Naive thymus-derived CD8-positive, alpha-beta T cell (primary cell): ENCODE results near the gene PPIP5K2. TPM values are rescaled to one million over a fixed set of nuclear protein-coding genes. Genes with fewer than 3 reads are reported as not detected.
"Not testable (repeated sequence)": the region's sequence is repeated elsewhere in the genome, so short reads cannot be mapped to it uniquely, and the experiment has no call there.

Experiments used
- ATAC-seq, 2 donors: fragments of 150-1000 bp; cut with Tn5 transposase in 1 of 2; sonication (Bioruptor Pico), chemical (Tn5 transposase) in 1 of 2; 1 replicate in 1 of 2; 2 replicates in 1 of 2; pipeline ENCODE4 v1.10.0; 2021; ENCODE audit warnings: mild to moderate bottlenecking in 2 of 2, moderate library complexity in 2 of 2
- POLR2A ChIA-PET: fragments of 350-600 bp; sonication (Branson Sonifier 250); formaldehyde crosslinking; loops from one replicate; lab custom pipeline; 2021; ENCODE audit warnings: antibody characterized with exemption; lab: Charles Lee
- DNase-seq, 10 donors: peaks; one replicate each; pipeline versions ENCODE4 v3.0.0 to v3.0.0-alpha.2; 2020 to 2022
- H3K27ac Mint-ChIP-seq, 10 donors: one replicate each; pipeline ENCODE4 v1.8.0; 2020 to 2022; ENCODE audit warnings: mild to moderate bottlenecking in 10 of 10, mixed read lengths in 10 of 10, moderate library complexity in 4 of 10, inconsistent platforms in 1 of 10
- H3K27me3 Mint-ChIP-seq, 5 donors: one replicate each; pipeline ENCODE4 v1.8.0; 2021 to 2022; ENCODE audit warnings: mixed read lengths in 5 of 5
- H3K36me3 Mint-ChIP-seq, 3 donors: one replicate each; pipeline ENCODE4 v1.8.0; 2020 to 2022; ENCODE audit warnings: mixed read lengths in 3 of 3, mild to moderate bottlenecking in 2 of 3, inconsistent platforms in 1 of 3
- H3K4me1 Mint-ChIP-seq, 4 donors: one replicate each; pipeline ENCODE4 v1.8.0; 2021 to 2022; ENCODE audit warnings: mixed read lengths in 4 of 4
- H3K4me3 Mint-ChIP-seq, 10 donors: one replicate each; pipeline ENCODE4 v1.8.0; 2020 to 2022; ENCODE audit warnings: mild to moderate bottlenecking in 10 of 10, mixed read lengths in 10 of 10, moderate library complexity in 6 of 10, inconsistent platforms in 1 of 10
- H3K9me3 Mint-ChIP-seq, 9 donors: one replicate each; pipeline ENCODE4 v1.8.0; 2020 to 2022; ENCODE audit warnings: mixed read lengths in 9 of 9, mild to moderate bottlenecking in 3 of 9, inconsistent platforms in 1 of 9, moderate library complexity in 1 of 9
- polyA plus RNA-seq, 3 donors: library from polyadenylated mRNA; unstranded; fragments of 300-500 nt; fragmentation: Illumina TruSeq; gene quantifications; one replicate each; pipeline ENCODE4 v1.2.3, GENCODE V29; 2021
- total RNA-seq, 8 experiments: library from RNA in 2 of 8; stranded (reverse) in 2 of 8; gene quantifications; one replicate each; pipeline ENCODE4 v1.2.3 and lab custom pipeline; 2021 to 2026

Gene PPIP5K2
- total and polyA plus RNA-seq, 5 experiments from 2014 or later, result 19.9 to 77.2 (median 21.4) TPM

DNA sequence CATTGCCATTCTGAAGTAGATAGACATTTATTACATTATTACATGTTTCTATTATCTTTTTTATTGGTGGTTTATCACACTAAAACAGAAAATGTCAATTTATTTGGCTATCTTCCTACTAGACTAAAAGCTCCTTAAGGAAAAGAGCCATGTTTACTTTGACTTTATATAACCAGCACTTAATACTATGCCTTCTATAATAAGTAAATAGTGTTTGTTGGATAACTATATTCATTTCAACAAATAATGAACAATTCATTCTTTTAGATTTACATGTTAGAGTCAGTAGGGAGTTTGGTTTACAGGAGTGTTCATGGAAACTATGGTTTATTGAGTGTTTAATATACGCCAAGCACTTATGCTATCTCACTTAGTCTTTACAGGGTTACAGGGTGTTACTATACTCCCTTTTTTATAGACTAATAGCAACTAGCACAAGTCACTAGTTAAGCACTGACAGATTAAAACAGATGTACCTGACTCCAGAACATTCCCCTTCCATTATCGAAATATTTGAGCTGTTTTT is 7.3 kb downstream of the PPIP5K2 start:
- peaks cover 23 to 68% (median 61%) of the 10 kb centered on the region in 4 donors for H3K4me1 Mint-ChIP-seq
- H3K27me3 Mint-ChIP-seq, result no peaks in the 10 kb centered on the region
- peaks cover 0 to 32% (median 9%) of the 10 kb centered on the region in 3 donors for H3K36me3 Mint-ChIP-seq
- H3K9me3 Mint-ChIP-seq, result no peaks in the 10 kb centered on the region
- ATAC-seq (no peak), DNase-seq (no peak)
- POLR2A ChIA-PET, result interaction anchor here (0.6 kb wide), 1 partner anchor 15 kb away, joined by 3 read pairs; no protein-coding TSS in a partner anchor
- peak overlapping the region in 2 of 10 donors; percentile 1 to 20 for H3K27ac Mint-ChIP-seq
- no peak overlapping the region for H3K4me3 Mint-ChIP-seq

DNA sequence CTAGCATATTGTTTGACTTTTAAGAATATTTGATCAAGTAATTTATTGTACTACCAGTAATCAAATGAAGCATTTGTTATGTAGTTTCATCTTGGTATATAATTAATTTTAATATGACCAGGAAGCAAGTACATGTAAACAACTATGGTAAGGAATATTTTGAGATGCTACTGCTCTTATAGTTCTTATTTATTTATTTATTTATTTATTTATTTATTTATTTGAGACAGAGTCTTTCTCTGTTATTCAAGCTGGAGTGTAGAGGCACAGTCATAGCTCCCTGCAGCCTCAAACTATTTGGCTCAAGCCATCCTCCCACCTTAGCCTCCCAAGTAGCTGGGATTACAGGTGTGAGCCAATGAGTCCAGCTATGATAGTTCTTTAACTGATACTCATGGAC is 8.1 kb downstream of the PPIP5K2 start:
- Mint-ChIP-seq H3K9me3 (no peaks in the 10 kb centered on the region), H3K4me3 (peak overlapping the region in 1 of 10 donors; percentile 1), H3K27ac (no peak overlapping the region), H3K36me3 (peaks cover 0 to 29% (median 9%) of the 10 kb centered on the region in 3 donors), H3K4me1 (peaks cover 18 to 60% (median 58%) of the 10 kb centered on the region in 4 donors), H3K27me3 (no peaks in the 10 kb centered on the region)
- DNase-seq (no peak), ATAC-seq (no peak)
- POLR2A ChIA-PET, result interaction anchor here (1.5 kb wide), 1 partner anchor 8 kb away, joined by 7 read pairs; the partner anchor contains the start of genes GIN1 and PPIP5K2

DNA sequence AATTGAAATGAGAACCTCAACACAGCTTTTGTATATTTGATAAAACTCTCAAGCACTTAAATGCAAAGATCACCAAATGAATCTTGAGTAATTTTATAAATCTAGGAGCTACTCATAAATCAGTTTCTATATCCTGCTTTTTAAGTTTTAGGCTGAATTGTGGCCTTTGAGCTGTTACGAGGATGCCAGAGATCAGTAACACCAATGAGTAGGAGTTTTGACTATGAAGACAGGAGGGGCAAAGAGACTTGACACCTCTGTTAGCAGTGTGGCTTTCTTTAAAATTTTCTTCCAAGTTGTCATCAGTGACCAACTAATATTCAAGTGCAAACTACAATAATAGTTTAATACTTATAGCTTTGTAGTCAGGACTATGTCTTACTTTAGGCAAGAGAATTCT is 12.6 kb downstream of the PPIP5K2 start:
- no peak for ATAC-seq
- Mint-ChIP-seq H3K27ac (peak overlapping the region in 5 of 10 donors; percentile 20 to 76 (median 56)), H3K4me3 (no peak overlapping the region), H3K27me3 (no peaks in the 10 kb centered on the region), H3K9me3 (no peaks in the 10 kb centered on the region), H3K36me3 (peaks cover 0 to 45% (median 11%) of the 10 kb centered on the region in 3 donors), H3K4me1 (peaks cover 12 to 41% (median 30%) of the 10 kb centered on the region in 4 donors)
- no peak for DNase-seq
- POLR2A ChIA-PET, result no interaction called here

DNA sequence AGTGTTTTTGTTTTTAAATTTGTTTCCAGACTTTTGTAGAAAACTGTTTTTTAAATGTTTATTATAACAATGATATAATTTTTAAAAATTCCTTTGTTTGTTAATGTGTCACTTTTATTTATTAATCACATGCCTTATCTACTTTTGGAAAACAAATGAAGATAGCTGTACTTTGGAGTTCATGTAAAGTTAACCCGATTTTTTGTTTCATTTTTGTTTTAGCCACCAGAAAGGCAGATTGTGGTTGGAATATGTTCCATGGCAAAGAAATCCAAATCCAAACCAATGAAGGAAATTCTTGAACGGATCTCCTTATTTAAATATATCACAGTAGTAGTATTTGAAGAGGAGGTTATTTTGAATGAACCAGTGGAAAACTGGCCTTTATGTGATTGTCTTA is 13.1 kb downstream of the PPIP5K2 start:
- ATAC-seq (no peak), DNase-seq (no peak)
- POLR2A ChIA-PET, result no interaction called here
- Mint-ChIP-seq H3K36me3 (peaks cover 0 to 45% (median 11%) of the 10 kb centered on the region in 3 donors), H3K27me3 (no peaks in the 10 kb centered on the region), H3K4me1 (peaks cover 12 to 40% (median 28%) of the 10 kb centered on the region in 4 donors), H3K27ac (peak overlapping the region in 3 of 10 donors; percentile 12 to 43 (median 37)), H3K4me3 (no peak overlapping the region), H3K9me3 (no peaks in the 10 kb centered on the region)

DNA sequence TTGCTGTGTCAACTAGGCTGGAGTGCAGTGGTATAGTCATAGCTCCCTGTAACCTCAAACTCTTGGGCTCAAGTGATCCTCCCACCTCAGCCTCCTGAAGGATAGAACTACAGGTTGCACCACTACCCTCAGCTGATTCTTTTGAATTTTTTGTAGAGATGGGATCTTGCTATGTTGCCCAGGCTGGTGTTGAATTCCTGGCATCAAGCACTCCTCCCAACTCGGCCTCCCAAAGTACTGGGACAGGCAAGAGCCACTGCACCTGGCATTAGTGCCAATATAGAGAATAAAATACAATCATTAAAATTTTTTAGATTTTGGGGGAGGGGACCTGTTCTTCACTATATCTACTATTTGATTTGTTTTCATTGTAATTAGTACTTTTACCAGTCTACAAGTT is 15.4 kb downstream of the PPIP5K2 start:
- H3K27ac Mint-ChIP-seq, result no peak overlapping the region
- peaks cover 5 to 47% (median 15%) of the 10 kb centered on the region in 3 donors for H3K36me3 Mint-ChIP-seq
- no peak for ATAC-seq
- H3K27me3 Mint-ChIP-seq, result no peaks in the 10 kb centered on the region
- peaks cover 10 to 28% (median 17%) of the 10 kb centered on the region in 4 donors for H3K4me1 Mint-ChIP-seq
- POLR2A ChIA-PET, result no interaction called here
- no peak overlapping the region for H3K4me3 Mint-ChIP-seq
- H3K9me3 Mint-ChIP-seq, result no peaks in the 10 kb centered on the region
- no peak for DNase-seq

DNA sequence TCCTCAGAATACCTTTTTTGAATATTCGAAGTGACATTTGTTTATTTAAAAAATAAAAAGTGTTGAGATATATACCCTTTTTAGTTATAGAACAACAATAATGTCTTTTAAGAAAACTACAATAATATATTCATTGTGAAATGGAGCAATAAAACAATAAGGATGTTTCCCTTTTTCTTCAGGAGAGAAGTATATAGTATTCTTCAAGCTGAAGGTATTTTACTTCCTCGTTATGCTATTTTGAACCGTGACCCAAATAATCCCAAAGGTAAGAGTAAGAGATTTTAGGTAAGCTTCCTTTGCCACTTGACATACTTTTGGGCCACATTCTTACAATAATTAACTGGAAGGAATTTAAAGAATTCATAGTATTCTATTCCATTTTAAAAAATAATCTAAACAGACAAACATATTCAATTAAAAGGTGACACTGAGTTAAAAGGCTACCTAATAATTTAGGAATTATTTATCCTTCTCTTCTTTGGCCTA is 18.1 kb downstream of the PPIP5K2 start:
- Mint-ChIP-seq H3K4me3 (no peak overlapping the region), H3K27ac (no peak overlapping the region), H3K36me3 (peaks cover 5 to 47% (median 15%) of the 10 kb centered on the region in 3 donors), H3K27me3 (no peaks in the 10 kb centered on the region), H3K9me3 (no peaks in the 10 kb centered on the region), H3K4me1 (peaks cover 0 to 11% (median 3%) of the 10 kb centered on the region in 4 donors)
- ATAC-seq, result no peak
- POLR2A ChIA-PET, result no interaction called here
- no peak for DNase-seq

DNA sequence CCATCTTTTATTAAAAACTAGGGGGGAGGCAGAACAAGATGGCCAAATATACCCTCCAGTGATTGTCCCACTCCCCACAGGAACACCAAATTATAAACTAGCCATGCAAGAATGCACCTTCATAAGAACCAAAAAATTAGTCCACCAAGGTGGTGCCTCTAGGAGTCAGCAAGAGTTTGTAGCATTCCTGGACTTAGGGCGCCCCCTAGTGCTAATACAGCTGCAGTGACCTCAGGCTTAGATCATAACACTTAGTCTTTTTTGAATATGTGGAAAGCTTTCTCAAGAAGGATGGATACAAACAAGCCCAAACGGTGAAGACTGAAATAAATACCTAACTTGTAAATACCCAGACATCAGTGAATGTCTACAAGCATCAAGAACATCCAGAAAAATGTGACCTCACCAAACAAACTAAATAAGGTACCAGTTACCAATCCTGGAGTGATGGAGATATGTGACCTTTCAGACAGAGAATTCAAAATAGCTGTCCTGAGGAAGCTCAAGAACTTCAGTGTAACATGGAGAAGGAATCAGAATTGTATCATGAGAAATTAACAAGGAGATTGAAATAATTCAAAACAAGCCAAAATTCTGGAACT is 19.3 kb downstream of the PPIP5K2 start:
- H3K27me3 Mint-ChIP-seq, result no peaks in the 10 kb centered on the region
- peaks cover 5 to 53% (median 15%) of the 10 kb centered on the region in 3 donors for H3K36me3 Mint-ChIP-seq
- DNase-seq (peak; percentile 66 to 91 (median 81)), ATAC-seq (peak; percentile 96)
- H3K27ac Mint-ChIP-seq, result peak overlapping the region in 1 of 10 donors; percentile 18
- H3K4me1 Mint-ChIP-seq, result peaks cover 0 to 4% (median 3%) of the 10 kb centered on the region in 4 donors
- POLR2A ChIA-PET, result no interaction called here
- H3K9me3 Mint-ChIP-seq, result no peaks in the 10 kb centered on the region
- H3K4me3 Mint-ChIP-seq, result no peak overlapping the region

DNA sequence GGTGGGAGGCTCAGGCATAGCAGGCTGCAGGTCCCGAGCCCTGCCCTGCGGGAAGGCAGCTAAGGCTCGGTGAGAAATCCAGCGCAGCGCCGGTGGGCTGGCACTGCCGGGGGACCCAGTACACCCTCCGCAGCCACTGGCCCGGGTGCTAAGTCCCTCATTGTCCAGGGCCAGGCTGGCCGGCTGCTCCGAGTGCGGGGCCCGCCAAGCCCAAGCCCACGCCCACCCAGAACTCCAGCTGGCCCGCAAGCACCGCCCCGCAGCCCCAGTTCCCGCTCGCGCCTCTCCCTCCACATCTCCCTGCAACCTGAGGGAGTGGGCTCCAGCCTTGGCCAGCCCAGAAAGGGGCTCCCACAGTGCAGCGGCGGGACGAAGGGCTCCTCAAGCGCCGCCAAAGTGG is 22.0 kb downstream of the PPIP5K2 start:
- DNase-seq, H3K9me3 Mint-ChIP-seq, POLR2A ChIA-PET, H3K4me3 Mint-ChIP-seq, H3K27me3 Mint-ChIP-seq, H3K4me1 Mint-ChIP-seq, H3K27ac Mint-ChIP-seq, ATAC-seq: not testable (repeated sequence)
- peaks cover 5 to 51% (median 11%) of the 10 kb centered on the region in 3 donors for H3K36me3 Mint-ChIP-seq

DNA sequence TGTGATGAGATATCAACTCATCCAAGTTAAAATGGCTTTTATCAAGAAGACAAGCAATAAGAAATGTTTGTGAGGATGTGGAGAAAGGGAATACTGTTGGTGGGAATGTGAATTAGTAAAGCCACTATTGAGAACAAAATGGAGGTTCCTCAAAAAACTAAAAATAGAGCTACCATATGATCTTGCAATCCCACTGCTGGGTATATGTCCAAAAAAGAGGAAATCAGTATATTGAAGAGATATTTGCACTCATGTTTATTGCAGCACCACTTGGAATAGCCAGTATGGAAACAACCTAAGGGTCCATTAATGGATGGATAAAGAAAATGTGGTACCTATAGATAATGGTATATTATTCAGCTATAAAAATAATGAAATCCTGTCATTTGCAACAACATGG is 25.1 kb downstream of the PPIP5K2 start:
- DNase-seq (no peak), ATAC-seq (no peak)
- Mint-ChIP-seq H3K27me3 (no peaks in the 10 kb centered on the region), H3K9me3 (no peaks in the 10 kb centered on the region), H3K27ac (no peak overlapping the region), H3K4me1 (no peaks in the 10 kb centered on the region), H3K36me3 (peaks cover 0 to 57% (median 7%) of the 10 kb centered on the region in 3 donors), H3K4me3 (no peak overlapping the region)
- POLR2A ChIA-PET, result no interaction called here

DNA sequence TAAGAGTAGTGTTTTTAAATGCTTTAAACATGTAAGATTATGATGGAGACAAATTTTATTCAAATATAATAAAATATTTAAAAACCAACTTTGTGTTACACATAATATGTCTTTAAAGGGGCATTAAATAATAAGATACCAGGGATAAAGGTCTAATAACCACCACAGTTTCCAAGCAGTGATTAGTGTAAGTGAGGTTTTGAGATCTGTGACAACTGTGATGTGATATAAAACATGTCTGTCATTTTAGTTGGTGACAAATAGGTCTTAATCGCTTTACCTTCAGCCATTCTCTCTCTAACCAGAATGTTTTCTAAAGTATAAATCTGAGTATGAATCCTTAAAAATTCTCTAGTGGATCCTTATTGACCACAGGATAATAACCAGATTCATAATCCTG is 28.1 kb downstream of the PPIP5K2 start:
- no peaks in the 10 kb centered on the region for H3K4me1 Mint-ChIP-seq
- DNase-seq (no peak), ATAC-seq (no peak)
- H3K9me3 Mint-ChIP-seq, result no peaks in the 10 kb centered on the region
- H3K27me3 Mint-ChIP-seq, result no peaks in the 10 kb centered on the region
- peaks cover 0 to 63% (median 14%) of the 10 kb centered on the region in 3 donors for H3K36me3 Mint-ChIP-seq
- H3K4me3 Mint-ChIP-seq, result no peak overlapping the region
- POLR2A ChIA-PET, result no interaction called here
- no peak overlapping the region for H3K27ac Mint-ChIP-seq

DNA sequence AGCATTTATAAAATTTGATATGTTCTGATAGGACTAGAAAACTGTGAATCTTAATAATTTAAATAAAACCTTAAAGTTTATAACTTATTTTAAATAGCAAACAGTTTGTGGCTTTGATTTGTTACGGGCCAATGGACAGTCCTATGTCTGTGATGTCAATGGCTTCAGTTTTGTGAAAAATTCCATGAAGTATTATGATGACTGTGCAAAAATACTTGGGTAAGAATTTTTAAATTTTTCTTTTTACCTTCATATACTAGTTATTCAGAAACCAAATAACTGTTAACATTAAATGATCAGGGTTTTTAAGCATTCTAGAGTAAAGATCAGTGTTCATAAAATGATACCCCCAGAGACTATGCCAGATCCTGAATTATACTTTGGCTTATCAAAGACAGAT is 31.1 kb downstream of the PPIP5K2 start:
- no peaks in the 10 kb centered on the region for H3K9me3 Mint-ChIP-seq
- no peak overlapping the region for H3K27ac Mint-ChIP-seq
- H3K36me3 Mint-ChIP-seq, result peaks cover 0 to 80% (median 21%) of the 10 kb centered on the region in 3 donors
- no peak overlapping the region for H3K4me3 Mint-ChIP-seq
- H3K4me1 Mint-ChIP-seq, result no peaks in the 10 kb centered on the region
- H3K27me3 Mint-ChIP-seq, result no peaks in the 10 kb centered on the region
- POLR2A ChIA-PET, result no interaction called here
- DNase-seq, result no peak
- ATAC-seq, result no peak

DNA sequence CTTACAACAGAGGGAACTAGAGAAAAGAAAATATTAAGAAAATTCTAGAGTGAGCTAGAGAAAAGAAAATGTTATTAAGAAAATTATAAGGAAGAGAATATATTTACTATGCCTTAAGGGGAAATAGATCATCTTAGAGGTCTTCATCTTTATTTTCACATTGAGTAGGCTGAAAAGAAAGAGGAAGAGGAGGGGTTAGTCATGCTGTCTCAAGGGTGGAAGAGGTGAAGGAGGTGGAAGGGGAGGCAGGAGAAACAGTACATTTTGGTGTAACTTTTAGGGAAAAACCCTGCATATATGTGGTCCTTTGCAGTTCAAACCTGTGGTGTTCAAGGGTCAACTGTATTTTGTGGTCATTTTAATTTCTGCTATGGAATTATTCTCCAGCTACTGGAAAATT is 46.6 kb downstream of the PPIP5K2 start:
- no peak overlapping the region for H3K27ac Mint-ChIP-seq
- H3K4me1 Mint-ChIP-seq, result peaks cover 0 to 1% (median 0%) of the 10 kb centered on the region in 4 donors
- H3K9me3 Mint-ChIP-seq, result no peaks in the 10 kb centered on the region
- H3K27me3 Mint-ChIP-seq, result no peaks in the 10 kb centered on the region
- H3K4me3 Mint-ChIP-seq, result no peak overlapping the region
- POLR2A ChIA-PET, result no interaction called here
- no peak for DNase-seq
- H3K36me3 Mint-ChIP-seq, result peaks cover 0 to 56% (median 32%) of the 10 kb centered on the region in 3 donors
- no peak for ATAC-seq

DNA sequence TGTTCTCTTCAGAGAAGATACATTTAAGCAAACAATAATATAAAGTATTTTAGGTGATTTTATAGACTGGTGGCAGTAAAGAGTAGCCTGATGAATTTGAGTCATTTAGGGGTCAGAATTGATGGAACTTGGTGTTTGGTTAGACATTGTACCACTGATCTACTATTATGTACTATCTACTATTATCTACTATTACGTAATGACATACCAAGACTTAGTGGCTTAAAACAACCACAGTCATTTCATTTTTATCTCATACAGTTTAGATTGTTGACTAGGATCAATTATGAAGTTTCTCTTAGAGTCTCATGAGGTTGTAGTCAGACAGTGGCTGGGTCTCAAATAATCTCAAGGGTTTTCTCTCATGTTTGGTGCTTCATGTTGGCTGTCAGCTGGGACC is 54.0 kb downstream of the PPIP5K2 start:
- no peaks in the 10 kb centered on the region for H3K4me1 Mint-ChIP-seq
- peaks cover 0 to 59% (median 18%) of the 10 kb centered on the region in 3 donors for H3K36me3 Mint-ChIP-seq
- DNase-seq (no peak), ATAC-seq (no peak)
- H3K27ac Mint-ChIP-seq, result no peak overlapping the region
- H3K9me3 Mint-ChIP-seq, result no peaks in the 10 kb centered on the region
- no peaks in the 10 kb centered on the region for H3K27me3 Mint-ChIP-seq
- H3K4me3 Mint-ChIP-seq, result no peak overlapping the region
- POLR2A ChIA-PET, result no interaction called here
